ENCODE measurements around the gene CHST9. TPM values are rescaled to one million over a fixed set of nuclear protein-coding genes. Genes with fewer than 3 reads are reported as not detected.

The CHST9 gene
- total and polyA plus RNA-seq, 9 of the 15 experiments (the other 6 are each of a cell fraction or from before 2014, with no cell fraction given): not detected

- no peak overlapping the region for H3K27ac ChIP-seq (ENCODE audit: extremely low read depth, low read depth, low read length)
- H3K9me1 ChIP-seq (ENCODE audit: control insufficient read depth, insufficient read depth, low read length): no peaks in the 10 kb centered on the region
- intact Hi-C loops (cut with micrococcal nuclease): no loop called here
- peak in 1 of 4 experiments; percentile 7 for DNase-seq (ENCODE audit: extremely low read depth in 1 of 4, low spot score in 3 of 4)
- no peaks in the 10 kb centered on the region for H3K27me3 ChIP-seq (ENCODE audit: control insufficient read depth in 2 of 2, insufficient read depth in 2 of 2, low read length in 2 of 2)
- no peak for FAIRE-seq
- no peaks in the 10 kb centered on the region for H3K36me3 ChIP-seq (ENCODE audit: control insufficient read depth, insufficient read depth, low read length)
- POLR2A ChIA-PET: no interaction called here
- 0 out of 2 replicates have a peak, but pooled peaks cover 2% of the 10 kb centered on the region for H3K9me3 ChIP-seq (replicated peaks; ENCODE audit: control insufficient read depth, insufficient read depth, low read depth, low read length)
- no peak overlapping the region for H3K4me2 ChIP-seq (ENCODE audit: insufficient read depth, low read length)
- H3K4me3 ChIP-seq: no peak overlapping the region
- H4K20me1 ChIP-seq (replicated peaks; ENCODE audit: control insufficient read depth, insufficient read depth, low read length): no peaks in the 10 kb centered on the region
- no peak for TF ChIP-seq CBX1 (IDR thresholded peaks at IDR 0.05; ENCODE audit: low read depth)
- TF ChIP-seq CTCF (IDR thresholded peaks at IDR 0.05 in 2 of 3, conservative IDR thresholded peaks at IDR 0.05 in 1 of 3; ENCODE audit: insufficient read depth in 2 of 3, low read depth in 1 of 3, low read length in 3 of 3): peak in 2 of 3 experiments; percentile 37 to 44; a peak in 2 of 6 replicates
- TF ChIP-seq RAD21 (CRISPR knock-in tag; conservative IDR thresholded peaks at IDR 0.05 in 1 of 2, IDR thresholded peaks at IDR 0.05 in 1 of 2): peak; percentile 30 to 55; a peak in 1 of 4 replicates
- no TSS peak for BruUV-seq (replicated peaks)
- WGBS (ENCODE audit: insufficient coverage, low coverage, missing lambda C conversion rate): 4% methylated on average over 2 of the region's 2 CpGs
- CTCF ChIA-PET (ENCODE audit: low intra/inter-chr PET ratio): no interaction called here
- in situ Hi-C loops (cut with MboI): no loop called here
- ATAC-seq: no peak
- no peaks in the 10 kb centered on the region for H3K4me1 ChIP-seq (replicated peaks in 1 of 2; ENCODE audit: control insufficient read depth in 2 of 2, insufficient read depth in 2 of 2, low read length in 2 of 2)
- H2AFZ ChIP-seq (ENCODE audit: low read depth, low read length): no peak overlapping the region
- no peak overlapping the region for H3K9ac ChIP-seq (ENCODE audit: insufficient read depth in 1 of 2, low read depth in 2 of 2, low read length in 2 of 2)
- no peaks in the 10 kb centered on the region for H3K79me2 ChIP-seq (ENCODE audit: control insufficient read depth, insufficient read depth, low read length)
Measured at GRCh38 chr18:27017901-27018500, 167.1 kb downstream of the CHST9 start.
